AG08396 (cell line): ENCODE data around the gene PAM16.
"Not testable (repeated sequence)": the region's sequence is repeated elsewhere in the genome, so short reads cannot be mapped to it uniquely, and the experiment has no call there.

Experiments
- DNase-seq: peaks from one replicate; pipeline ENCODE4 v3.0.0; 2012; ENCODE audit warnings: low spot score, mixed read lengths

Gene PAM16

DNA sequence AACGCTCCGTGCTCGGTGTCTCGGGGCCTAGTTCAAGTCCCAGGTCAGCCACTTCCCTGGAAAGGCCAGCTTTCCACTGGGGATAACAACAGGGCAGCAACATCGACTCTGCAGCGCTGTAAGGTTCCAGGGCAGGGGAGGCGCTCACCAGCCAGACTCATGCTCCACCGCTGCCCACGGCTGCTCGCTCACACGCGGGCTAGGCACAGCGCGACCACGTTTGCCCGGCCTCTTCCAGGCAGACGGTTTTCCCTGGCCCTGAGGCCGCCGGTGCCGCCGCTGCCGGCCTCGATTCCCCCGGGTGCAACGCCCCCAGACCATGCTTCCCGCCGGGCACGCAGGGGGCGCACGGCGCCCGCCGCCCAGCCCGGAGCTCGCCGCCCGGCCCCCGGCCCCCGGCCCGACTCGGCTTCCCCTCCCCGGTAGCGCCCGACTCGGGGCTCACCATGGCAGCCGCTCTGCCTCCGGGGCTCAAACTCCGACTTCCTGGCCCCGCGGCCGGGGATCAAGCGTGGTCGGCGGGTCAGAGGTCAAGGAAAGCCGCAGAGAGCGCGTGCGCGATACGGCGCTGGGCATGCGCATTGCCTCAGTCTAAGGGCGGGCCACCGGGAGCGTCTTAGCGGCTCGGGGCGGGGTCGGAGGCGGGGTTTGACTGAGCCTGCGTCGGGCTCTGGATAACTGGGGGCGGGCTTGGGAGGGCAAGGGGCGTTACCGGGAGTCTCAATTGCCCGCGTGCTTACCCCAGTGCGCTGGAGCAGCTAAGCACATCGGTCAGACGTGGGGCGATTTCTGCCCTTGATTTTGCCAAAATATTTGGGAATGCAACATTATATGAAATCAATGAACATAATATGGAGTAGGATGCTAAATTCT, at the start of gene PAM16:
PAM16 (minus strand) TSS at position 535 of the 873 bp plus-strand sequence; CDS start at position 448, 87 bp downstream.
- peak; percentile 98 for DNase-seq

DNA sequence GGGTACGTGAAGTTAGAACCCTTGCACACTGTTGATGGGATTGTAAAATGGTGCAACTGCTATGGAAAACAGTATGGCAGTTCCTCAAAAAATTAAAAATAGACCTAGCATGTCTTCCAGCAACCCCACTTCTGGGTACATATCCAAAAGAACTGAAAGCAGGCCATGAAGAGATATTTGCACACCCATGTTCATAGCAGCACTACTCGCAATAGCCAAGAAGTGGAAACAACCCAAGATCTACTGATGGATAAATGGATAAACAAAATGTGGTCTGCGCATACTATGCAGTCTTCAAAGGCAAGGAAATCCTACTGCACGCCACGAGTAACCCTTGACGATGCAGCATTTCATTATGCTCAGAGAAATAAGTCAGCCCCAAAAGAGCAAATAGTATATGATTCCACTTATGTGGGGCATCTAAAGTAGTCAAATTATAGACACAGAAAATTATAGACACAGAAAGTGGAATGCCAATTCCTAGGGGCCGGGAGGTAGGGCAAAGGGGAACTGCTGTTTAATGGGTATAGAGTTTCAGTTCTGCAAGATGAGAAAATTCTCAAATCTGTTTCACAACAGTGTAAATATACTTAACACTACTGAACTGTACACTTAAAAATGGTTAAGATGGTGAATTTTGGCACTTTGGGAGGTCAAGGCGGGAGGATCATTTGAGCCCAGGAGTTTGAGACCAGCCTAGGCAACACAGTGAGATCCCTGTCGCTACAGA, 48.0 kb upstream of the PAM16 start:
- DNase-seq = no peak

DNA sequence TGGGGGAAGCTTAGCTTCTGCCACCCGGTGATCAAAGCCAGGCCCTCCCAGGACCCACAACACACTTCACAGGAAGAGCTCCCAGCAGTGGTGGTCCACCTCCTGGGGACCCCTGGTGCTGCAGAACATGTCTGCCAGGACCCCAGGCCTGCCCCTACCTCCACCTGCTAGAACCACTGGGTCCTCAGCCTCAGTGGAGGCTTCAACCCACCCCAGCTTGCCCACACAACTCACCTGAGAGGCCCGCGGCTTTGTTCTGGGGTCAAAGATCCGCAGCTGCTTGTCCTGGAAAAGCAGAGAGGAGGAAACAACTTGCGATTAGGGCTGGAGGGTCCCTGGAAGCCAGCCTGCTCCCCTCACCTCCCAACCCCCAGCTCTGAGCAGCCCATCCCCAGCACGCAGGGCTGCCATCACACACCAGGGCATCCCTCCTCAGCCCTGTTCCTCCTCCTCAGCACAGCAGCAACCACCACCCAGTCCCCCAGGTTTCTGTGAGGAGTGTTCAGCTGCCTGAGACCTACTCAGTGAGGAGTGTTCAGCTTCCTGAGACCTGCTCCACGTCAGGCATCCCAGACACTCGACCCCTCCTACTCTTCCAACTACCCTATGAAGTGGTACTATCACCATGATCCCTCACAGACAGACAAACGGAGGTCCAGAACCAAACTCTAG, 44.1 kb upstream of the PAM16 start:
- no peak for DNase-seq

DNA sequence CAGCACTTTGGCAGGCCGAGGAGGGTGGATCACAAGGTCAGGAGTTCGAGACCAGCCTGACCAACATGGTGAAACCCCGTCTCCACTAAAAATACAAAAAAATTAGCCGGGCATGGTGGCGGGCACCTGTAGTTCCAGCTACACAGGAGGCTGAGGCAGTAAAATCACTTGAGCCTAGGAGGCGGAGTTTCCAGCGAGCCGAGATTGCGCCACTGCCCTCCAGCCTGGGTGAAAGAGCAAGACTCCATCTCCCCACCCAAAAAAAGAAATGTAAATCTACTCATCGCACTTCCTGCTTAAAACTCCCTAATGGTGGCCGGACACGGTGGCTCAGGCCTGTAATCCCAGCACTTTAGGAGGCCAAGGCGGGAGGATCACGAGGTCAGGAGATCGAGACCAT, 42.7 kb upstream of the PAM16 start:
- DNase-seq = not testable (repeated sequence)

DNA sequence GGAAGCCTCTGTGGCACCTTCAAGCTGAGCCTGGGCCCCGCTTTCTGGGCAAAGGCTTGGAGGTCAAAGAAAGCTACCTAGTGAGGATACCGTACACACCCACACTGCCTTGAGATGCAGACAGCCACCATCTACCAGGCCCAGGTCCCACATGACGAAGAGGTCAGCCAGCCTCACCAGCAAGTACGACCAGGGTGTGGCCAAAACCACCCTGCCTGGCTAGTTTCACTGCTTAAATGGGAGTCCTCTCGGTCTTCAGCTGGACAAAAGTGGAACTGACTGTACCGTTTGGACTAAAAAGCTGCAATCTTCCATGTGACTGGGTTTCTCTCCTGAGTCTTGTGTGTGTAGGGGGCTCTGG, 42.1 kb upstream of the PAM16 start:
- DNase-seq = peak; percentile 56

DNA sequence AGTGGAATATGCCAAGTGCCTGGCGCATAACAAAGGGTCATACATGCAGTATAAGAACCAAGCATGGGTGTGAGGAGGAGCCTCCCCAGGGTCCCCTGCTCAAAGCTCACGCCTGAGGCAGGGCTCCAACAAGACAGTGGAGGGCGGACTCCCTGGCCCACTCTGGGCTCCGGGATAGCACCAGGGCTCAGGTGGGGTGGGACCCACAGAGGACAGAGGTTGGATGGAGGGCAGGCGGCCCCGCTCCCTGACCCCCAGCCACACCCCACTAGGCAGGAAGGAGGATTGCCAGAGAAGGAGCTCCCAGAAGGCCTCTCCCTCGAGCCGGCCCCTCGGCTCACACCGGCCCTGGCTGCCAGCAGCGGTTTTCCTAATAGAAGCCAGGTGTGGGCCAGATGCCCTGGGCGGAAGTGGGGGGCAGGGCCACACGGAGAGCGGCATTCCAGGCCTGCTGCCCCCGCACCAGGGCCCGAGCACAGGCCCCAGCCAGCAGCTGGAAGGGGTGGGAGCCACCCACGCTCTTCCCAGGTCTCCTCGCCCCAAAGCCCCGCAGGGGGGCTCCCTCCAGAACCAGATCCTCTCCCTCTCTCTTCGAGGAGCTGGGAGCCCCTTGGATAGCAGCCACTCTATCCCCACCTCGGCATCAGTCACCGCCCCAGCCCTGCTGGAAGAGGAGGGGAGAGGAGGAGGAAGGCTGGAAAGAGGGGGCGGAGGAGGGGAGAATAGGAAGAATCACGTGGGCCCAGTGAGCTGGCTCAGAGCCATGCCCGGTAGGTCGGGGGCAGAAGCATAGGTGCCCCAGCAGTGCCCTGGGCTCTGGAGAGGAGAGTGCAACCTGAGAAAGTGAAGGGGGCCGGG, 41.5 kb upstream of the PAM16 start:
- DNase-seq = peak; percentile 78

DNA sequence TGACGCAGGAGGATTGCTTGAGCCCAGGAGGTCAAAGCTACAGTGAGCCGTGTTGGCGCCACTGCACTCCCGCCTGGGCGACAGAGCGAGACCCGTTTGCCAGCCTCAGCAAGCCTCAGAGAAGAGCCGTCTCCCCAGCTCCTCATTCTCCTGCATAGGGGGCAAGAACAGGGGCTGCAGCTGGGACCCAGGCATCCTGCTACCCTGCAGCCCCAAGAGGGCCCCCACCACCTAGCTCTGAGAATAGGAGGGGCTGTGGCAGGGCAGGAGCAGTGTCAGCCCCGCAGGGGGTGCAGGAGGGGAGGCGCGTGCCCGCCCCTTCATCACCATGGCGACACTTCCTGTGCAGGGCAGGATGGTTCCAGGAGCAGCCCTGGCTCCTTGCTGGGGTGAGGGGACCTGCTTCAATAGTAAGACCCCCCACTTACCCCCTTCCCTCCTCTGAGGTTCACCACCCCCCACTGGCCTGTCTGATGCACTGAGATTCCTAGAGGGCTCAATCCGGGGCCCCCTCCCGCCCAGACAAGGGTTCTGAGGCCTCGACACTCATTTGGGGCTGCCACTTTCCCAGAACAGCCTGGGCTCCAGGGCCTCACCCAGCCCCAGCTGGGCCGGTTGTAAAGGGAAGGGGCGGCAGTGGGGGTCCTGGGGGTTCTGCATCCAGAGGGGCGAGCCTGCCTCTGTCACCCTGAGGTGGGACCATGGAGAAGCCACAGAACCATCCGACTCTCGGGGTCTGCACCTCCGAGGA, 40.7 kb upstream of the PAM16 start:
- peak; percentile 23 for DNase-seq

DNA sequence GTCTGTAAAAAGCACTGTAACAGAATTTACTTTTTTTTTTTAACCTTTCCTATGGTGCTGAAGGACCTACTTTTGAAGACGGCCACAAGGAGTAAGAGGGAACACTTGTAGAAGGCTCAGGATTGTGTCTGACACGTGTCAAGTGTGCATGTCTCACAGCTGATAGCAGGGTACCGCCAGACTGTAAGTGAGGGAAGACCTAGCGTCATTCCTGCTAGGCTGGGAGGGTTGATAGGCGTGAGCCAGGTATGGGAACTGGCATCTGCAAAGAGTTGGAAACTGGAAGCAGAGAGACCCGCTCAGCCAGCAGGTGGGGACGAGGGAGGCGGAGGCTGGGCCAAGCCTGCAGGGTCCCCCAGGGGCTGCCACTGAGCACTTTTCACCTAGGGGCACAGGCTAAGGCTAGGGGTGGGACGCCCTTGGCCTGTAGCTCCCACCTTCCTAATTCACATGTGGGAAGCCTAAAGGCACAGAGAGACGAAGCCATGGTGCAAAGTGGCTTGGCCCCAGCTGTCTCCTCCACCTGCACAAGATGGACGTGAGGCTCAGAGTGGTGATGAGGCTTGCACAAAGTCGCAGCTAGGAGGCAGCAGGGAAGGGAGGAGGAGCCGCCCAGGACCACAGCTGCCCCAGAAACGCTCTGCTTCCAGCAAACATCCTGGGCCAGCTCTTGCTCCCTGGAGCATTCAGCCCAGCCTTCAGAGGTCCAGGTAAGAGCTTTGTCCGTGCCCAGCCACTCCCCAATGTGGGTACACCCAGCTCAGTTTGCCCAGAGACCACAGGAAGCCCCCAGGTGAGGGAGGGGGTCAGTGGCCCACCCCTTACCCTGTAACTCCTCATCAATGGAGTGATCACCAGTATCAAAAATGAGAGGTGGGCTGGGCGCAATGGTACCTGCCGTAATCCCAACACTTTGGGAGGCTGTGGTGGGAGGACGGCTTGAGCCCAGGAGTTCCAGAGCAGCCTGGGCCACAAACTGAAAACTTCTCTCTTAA, 39.4 kb upstream of the PAM16 start:
- DNase-seq = no peak

DNA sequence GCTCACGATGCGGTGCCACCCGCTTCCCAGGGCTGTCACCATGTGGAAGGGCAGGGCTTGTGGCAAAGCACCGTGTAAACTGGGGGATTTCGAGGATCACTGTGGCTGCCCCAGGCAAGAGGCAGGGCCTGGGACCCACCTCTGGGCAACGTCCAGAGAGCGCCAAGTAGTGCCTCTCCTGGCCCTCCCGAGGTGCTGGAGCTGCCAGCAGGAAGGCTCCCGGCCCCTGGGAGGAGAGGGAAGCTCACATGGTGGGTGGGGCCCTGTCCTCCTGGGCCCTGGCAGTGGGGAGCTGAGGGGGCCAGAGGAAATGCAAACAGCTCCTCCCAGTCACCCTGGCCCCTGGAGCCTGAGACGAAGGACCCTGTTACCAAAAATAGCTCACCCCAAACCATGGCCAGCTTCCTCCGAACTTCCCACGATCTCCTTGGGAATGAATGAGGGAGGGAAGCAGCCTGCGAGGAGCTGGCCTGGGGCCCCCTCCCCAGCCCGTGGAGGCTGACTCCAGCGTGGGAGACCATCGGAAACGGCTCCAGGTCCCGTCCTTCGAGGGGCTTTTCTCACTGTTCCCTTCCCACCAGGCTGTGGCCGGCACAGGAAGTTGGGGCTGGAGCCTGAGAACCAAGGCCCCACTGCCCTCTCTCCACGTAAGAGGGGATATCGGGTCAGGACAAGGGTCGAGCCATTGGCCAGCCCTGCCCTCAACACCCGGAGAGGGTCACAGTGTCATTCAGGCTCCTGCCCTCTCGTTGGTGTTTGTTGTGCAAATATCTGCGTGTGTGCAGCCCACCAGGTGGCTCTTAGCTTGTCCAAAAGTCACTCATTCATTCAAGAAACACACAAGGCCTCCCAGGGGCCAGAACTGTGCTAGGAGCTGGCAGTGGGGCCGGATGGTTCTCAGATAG, 38.2 kb upstream of the PAM16 start:
- no peak for DNase-seq

DNA sequence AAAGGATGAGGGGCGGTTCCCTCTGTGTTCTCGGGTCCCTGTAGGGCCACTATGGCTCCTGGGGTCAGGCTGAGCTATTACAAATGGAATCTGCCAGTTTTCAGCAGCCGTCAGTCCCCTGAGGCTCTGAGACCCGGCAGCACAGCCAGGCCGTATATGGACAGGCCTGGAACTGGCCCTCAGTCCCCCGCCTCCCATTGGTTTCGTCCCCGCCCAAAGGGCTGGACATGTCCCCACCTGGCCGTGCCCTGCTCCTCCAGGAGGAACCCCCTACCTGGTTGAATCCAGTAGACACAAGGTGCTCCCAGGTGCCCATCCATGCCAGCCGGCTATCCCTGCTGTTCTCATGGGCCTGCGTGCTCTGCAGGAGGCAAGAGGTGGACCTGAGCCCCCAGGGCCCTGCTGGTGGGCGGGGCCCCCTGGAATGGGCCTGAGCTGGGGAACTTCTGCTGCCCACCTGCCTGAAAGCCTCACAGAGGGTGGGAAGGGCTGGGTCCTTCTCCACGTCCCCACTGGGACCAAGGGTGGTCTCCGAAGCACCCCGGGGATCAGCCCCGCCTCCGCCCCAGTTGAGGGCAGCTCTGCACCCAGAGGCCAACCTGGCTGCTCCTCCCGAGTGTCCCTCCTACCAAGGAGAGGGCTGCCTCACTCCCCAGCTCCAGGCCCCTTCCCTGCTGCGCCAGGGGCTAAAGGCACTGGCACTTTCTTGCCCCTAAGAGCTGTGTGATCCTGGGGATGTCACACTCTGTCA, 37.3 kb upstream of the PAM16 start:
- peak; percentile 48 for DNase-seq

DNA sequence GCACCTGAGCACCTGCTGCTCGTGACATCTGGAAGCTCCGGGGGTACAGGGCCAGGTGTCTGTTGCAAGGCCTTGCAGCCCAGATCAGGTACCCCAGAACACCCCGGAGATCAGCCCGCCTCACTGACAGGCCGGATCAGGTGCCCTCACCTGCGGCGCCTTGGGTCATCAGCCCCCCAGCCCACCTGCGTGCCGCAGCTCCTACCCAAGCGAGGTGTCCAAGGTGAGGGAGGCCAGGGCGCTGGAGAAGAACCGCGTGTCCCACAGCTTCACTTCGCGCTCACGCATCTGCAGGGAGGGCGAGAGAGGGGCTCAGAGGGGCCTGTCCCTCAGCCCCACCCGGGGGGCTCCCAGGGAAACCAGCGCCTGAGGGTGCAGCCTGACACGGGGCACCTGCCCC, 36.7 kb upstream of the PAM16 start:
- no peak for DNase-seq

DNA sequence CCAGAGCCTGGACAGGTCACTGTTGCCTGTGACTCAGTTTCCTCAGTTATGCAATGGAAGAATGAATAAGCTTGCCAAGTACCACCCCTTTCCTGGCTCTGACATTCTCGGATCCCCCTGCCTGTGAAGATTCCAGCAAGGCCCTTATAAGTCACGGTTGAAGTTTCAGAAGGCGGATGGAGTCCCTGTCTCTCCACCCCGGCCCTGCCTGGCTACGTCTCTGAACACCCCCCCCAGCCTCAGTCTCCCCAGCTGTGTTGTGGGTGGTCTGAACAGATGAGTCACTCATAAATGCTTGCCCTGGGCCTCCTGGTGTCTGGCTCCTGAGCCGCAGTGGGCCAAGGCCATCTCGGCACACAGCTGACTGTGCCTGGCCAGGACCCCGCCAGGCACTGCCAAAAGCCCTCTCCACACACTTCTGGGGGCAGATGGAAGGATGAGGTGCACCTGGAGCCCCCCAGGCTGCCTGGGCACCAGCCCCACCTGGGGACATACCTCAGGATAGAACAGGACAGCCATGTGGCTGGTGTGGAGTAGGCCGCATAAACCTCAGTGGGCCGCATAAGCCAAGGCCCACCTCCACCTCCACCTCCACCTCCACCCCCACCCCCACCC, 35.9 kb upstream of the PAM16 start:
- DNase-seq = peak; percentile 39

DNA sequence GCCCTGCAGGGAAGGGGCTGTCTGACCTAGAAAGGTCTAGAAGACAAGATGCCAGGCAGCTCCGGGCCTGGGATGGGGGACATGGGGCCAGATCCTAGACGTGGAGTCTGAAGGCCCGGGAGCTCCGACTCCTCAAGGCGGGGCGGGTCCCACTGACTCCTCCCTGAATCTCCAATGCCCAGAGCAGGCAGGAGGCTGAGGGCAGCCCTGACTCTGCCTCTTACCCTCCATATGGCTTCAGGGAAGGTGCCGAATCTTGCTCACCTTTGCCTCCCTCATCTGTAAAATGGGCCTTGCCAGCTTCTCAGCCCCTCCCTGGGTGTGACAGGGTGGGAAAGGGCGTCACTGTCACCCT, 35.3 kb upstream of the PAM16 start:
- peak; percentile 60 for DNase-seq

DNA sequence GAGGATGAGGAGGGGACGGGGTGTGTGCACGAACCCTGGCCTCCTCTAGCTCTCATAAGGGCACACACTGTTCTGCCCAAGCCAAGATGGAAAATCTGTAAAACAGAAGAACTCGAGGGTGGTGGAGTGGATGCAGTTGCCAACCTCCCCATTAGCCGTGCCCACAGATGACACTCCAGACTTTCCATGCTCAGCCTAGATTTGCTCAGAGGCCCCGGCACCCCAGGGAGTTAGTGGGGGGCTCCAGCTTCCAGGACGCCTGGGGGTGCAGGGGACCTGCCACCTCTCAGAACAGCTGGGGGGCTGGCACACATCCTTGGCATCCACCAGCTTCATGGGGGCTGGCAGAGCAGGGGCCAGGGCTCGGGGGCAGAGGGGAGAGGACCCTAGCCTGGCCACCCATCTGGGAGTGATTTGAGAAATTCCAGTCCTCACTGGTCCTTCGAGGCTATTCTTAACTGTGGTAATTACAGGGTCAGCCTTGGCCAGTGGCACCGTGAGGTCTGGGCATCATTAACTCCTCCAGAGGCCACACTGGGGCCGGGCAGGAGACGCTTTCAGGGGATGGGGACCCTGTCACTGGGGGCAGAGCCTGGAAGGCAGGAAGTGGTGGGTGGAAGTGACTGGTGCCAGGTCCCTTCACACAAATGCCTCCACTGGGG, 34.8 kb upstream of the PAM16 start:
- peak; percentile 35 for DNase-seq

DNA sequence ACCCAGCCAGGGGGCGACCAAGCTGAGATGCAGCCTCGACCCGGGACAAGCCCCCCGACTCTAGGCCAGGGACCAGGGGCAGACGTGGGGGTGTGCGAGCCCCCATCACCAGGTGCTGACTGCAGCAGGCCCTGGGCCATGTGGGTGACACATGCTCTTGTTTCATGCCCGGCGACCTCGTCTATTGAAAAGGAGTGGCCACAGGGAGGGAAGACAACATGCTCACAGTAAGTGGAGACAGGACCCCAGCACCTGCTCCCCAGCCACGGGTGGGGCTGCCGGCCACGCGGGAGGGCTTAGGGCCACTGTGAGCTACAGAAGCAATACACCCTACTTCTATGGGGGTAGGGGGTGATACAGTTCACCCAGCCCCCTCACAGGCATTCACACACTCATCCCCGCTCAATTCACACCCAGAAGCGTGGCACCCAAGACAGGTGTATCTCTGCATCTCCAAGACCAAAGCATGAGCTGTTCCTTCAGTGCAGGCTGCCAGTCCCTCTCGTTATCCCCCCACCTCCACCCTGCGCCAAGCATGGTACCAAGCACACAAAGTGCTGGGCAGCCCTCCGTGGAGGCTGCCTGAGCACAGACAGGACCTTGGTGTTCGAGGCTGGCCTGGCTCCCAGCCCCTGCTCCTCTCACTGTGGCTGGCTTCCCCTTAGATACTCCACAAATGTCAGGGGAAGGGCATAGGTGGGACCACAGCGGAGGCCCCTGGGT, 34.1 kb upstream of the PAM16 start:
- peak; percentile 29 for DNase-seq

DNA sequence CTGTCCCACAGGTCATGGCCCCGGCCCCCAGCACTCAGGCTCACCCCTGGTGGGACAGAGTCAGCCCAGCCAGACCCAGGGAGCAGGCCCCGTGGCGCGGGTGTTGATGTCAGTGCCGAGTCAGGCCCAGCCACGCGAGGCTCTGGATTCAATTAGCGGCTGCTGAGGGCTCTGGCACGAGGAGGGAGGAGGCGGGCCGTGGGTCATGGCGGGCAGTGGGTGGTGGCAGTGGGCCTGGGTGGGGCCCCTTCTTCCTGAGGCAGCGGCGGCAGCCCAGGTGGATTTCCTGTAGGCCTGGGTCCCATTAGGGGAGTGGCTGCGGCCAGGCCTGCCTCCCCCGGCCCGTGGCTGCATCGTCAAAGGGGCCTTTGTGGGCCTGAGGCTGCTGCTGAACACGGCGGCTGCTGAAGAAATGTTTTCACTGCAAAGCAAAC, 33.4 kb upstream of the PAM16 start:
- peak; percentile 65 for DNase-seq
